Measurements from ENCODE around the gene DOHH.

- TF ChIP-seq, protein P1, sequence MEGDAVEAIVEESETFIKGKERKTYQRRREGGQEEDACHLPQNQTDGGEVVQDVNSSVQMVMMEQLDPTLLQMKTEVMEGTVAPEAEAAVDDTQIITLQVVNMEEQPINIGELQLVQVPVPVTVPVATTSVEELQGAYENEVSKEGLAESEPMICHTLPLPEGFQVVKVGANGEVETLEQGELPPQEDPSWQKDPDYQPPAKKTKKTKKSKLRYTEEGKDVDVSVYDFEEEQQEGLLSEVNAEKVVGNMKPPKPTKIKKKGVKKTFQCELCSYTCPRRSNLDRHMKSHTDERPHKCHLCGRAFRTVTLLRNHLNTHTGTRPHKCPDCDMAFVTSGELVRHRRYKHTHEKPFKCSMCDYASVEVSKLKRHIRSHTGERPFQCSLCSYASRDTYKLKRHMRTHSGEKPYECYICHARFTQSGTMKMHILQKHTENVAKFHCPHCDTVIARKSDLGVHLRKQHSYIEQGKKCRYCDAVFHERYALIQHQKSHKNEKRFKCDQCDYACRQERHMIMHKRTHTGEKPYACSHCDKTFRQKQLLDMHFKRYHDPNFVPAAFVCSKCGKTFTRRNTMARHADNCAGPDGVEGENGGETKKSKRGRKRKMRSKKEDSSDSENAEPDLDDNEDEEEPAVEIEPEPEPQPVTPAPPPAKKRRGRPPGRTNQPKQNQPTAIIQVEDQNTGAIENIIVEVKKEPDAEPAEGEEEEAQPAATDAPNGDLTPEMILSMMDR (conservative IDR thresholded peaks at IDR 0.05 in 1 of 2, IDR thresholded peaks at IDR 0.05 in 1 of 2; ENCODE audit: extremely low read depth in 1 of 2, insufficient read depth in 1 of 2, low read depth in 1 of 2, low read length in 2 of 2): no peak
- no peak for TF ChIP-seq EZH2 (IDR thresholded peaks at IDR 0.05; ENCODE audit: borderline replicate concordance, low read length)
Measured at GRCh38 chr19:3528539-3529211, 28.2 kb upstream of the DOHH start.
